HFF-Myc (cell line): Measurements from ENCODE around the gene ASB3.

Experiments
- DNase-seq: peaks from one replicate; pipeline ENCODE4 v3.0.0-alpha.2; 2011; ENCODE audit warnings: low read depth; ENCODE audit errors: extremely low read depth
- H3K4me3 ChIP-seq: replicated peaks from 2 replicates; pipeline ENCODE4 v1.5.1; 2011; ENCODE audit warnings: low read depth, mild to moderate bottlenecking, control low read depth, low read length
- TF ChIP-seq, protein P1 (sequence below): IDR thresholded peaks from 2 replicates; pipeline ENCODE4 v1.5.1; 2012; ENCODE audit warnings: mild to moderate bottlenecking, low read depth, low read length, control low read depth; ENCODE audit errors: missing control alignments

Gene ASB3

DNA sequence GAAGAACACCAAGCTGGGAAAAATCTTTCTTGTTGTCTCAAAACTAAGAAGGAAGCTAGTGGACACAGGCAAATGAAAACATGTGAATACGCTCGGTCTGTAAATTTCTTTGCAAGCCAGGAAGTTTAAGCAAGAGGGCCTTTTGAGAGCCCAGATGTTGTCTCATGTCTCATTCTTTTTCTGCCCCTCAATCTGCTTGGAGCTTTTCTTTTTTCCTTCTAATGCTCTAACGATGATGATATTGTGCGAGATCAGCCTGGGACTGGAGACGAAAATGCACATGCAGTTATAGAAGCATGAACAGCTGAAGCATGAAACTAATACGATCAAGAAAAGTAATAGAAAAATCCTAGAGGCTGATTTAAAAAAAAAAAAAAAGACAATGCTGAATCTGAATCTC lies 157.8 kb downstream of the ASB3 start:
- DNase-seq: no peak
- H3K4me3 ChIP-seq: no peak overlapping the region
- TF ChIP-seq, protein P1, sequence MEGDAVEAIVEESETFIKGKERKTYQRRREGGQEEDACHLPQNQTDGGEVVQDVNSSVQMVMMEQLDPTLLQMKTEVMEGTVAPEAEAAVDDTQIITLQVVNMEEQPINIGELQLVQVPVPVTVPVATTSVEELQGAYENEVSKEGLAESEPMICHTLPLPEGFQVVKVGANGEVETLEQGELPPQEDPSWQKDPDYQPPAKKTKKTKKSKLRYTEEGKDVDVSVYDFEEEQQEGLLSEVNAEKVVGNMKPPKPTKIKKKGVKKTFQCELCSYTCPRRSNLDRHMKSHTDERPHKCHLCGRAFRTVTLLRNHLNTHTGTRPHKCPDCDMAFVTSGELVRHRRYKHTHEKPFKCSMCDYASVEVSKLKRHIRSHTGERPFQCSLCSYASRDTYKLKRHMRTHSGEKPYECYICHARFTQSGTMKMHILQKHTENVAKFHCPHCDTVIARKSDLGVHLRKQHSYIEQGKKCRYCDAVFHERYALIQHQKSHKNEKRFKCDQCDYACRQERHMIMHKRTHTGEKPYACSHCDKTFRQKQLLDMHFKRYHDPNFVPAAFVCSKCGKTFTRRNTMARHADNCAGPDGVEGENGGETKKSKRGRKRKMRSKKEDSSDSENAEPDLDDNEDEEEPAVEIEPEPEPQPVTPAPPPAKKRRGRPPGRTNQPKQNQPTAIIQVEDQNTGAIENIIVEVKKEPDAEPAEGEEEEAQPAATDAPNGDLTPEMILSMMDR: no peak

DNA sequence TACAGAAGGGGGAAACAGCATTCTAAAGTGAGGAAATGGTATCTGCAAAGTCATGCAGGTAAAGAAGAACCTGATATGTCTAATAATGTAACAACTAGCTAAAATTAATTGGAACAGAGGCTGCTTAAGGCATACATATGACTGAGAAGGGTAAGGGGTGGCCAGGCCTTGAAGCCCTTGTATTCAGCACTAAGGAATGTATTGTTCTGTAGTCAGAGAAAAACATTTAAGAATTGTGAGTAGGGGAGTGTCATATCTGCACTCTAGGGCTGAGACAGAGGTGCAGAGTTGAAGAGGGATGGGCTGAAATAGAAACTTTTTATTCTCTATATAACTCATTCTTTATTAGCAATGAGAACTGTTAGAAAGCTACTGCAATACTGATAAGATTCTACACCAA lies 164.6 kb downstream of the ASB3 start:
- H3K4me3 ChIP-seq: no peak overlapping the region
- TF ChIP-seq, protein P1: no peak
- no peak for DNase-seq

DNA sequence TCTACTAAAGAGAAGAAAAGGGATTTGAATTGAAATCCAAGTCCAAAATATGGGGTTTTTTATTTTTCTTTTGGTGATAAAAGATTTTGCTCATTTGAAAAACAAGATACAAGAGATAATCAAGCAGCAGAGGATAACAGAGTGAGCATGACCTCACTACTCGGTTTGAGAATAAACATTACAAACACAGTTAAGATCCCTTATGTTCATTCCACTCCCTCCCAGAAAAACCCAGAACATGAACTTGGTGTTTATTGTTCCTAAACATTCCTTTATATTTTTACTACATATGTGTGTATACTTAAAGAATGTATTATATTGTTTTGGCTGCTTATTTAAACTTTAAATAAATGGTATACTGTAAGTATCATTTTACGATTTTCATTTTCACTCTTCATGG lies 165.8 kb downstream of the ASB3 start:
- TF ChIP-seq, protein P1: no peak
- no peak overlapping the region for H3K4me3 ChIP-seq
- DNase-seq: no peak
